Ishikawa (cell line): ENCODE results near the gene ATP9B.

Experiments used
- CEBPB ChIP-seq: IDR thresholded peaks from 2 replicates; pipeline ENCODE4 v1.6.1; 2012
- CREB1 ChIP-seq: IDR thresholded peaks from 2 replicates; pipeline ENCODE4 v1.6.1; 2012; ENCODE audit warnings: low read depth
- EGR1 ChIP-seq: IDR thresholded peaks from 2 replicates; pipeline ENCODE4 v1.6.1; 2012
- EP300 ChIP-seq: IDR thresholded peaks from 2 replicates; pipeline ENCODE4 v1.6.1; 2012; ENCODE audit warnings: borderline replicate concordance
- FOXM1 ChIP-seq: IDR thresholded peaks from 2 replicates; pipeline ENCODE4 v1.6.1; 2012; ENCODE audit warnings: low read depth, borderline replicate concordance
- NFIC ChIP-seq: IDR thresholded peaks from 2 replicates; pipeline ENCODE4 v1.6.1; 2012
- RAD21 ChIP-seq: IDR thresholded peaks from 2 replicates; pipeline ENCODE4 v1.6.1; 2012; ENCODE audit warnings: low read depth
- REST ChIP-seq: IDR thresholded peaks from 2 replicates; pipeline ENCODE4 v1.6.1; 2012; ENCODE audit warnings: low read depth, mild to moderate bottlenecking
- TAF1 ChIP-seq: IDR thresholded peaks from 2 replicates; pipeline ENCODE4 v1.6.1; 2012; ENCODE audit warnings: low read depth, mild to moderate bottlenecking
- TCF12 ChIP-seq: IDR thresholded peaks from 2 replicates; pipeline ENCODE4 v1.6.1; 2012; ENCODE audit warnings: low read depth
- TEAD4 ChIP-seq: IDR thresholded peaks from 2 replicates; pipeline ENCODE4 v1.6.1; 2012
- USF1 ChIP-seq: IDR thresholded peaks from 2 replicates; pipeline ENCODE4 v1.6.1; 2012
- YY1 ChIP-seq: IDR thresholded peaks from 2 replicates; pipeline ENCODE4 v1.6.1; 2012; ENCODE audit warnings: low read depth
- ZBTB7A ChIP-seq: IDR thresholded peaks from 2 replicates; pipeline ENCODE4 v1.6.1; 2012; ENCODE audit warnings: low read depth
- TF ChIP-seq, protein P1 (sequence below): IDR thresholded peaks from 2 replicates; pipeline ENCODE4 v1.6.1; 2012

ATP9B gene

DNA sequence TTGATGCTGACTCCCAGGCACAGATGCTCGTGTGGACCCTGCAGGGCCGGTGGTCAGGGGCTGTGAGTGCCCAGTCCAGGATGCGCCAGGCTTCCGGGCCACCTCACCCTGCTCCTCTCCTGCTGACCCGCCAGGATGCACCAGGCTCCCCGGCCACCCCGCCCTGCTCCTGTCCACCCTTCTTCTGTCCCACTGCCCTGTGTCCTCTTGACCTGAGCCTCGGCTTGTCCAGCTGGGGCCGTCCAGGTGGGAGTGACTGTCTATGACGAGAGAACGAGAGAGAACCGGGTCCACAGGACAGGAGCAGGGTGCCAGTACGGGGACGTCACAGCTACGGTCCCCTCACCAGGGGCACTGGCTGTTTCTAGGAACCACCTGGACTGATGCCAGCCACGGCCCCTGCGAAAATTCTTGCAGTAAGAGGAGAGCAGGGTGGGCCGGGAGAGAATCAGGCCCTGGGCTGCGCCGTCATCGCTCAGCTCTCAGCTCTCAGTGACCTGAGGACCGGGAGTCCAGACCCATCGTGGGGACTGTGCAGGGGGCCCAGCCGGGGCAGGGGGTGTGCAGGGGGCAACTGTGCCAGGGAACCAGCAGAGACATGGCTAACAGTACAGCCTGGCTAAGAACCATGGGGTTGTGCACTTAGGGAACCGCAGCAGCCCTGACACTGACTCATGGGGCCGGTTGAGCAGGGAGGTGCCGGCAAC lies 313.6 kb downstream of the ATP9B start:
- TF ChIP-seq EP300 = no peak
- no peak for TF ChIP-seq USF1

DNA sequence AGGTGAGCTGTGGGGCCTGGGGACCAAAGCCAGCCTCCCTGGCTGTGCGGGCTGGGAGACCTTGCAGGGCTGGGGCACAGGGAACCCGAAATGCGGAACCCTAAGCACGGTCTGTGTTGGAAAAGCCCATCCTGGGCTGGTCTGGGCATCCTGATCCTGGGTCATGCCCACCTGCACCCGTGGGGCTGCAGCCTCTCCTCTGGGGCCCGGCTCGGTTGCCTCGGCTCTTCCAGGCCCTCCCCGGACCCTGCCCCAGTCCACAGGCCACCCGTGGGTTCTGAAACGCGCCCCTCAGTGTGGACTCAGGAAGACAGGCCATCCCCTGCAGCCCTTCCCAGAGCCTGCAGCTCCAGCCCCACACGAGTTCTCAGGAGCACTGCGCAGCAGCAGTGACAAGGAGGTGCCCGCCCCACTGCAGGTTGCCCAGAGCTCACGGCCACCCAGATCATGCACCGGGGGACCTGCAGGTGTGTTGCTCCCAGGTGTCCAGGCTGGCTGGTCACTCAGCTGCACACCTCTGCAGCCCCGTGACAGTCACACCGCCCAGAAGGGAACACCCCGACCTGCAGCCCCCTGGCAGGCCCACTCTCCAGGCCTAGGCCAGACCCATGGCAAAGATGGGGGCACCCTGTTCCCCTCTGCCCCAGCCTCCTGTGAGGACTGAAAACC lies 314.3 kb downstream of the ATP9B start:
- TF ChIP-seq RAD21 = no peak
- no peak for TF ChIP-seq REST
- TF ChIP-seq, protein P1, sequence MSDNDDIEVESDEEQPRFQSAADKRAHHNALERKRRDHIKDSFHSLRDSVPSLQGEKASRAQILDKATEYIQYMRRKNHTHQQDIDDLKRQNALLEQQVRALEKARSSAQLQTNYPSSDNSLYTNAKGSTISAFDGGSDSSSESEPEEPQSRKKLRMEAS = no peak
- no peak for TF ChIP-seq CEBPB
- no peak for TF ChIP-seq TCF12
- TF ChIP-seq EGR1 = no peak
- no peak for TF ChIP-seq FOXM1
- TF ChIP-seq TEAD4 = no peak

- TF ChIP-seq YY1 = no peak
- no peak for TF ChIP-seq EGR1
- TF ChIP-seq TAF1 = no peak
Observed at GRCh38 chr18:79384151-79384807, 315.1 kb downstream of the ATP9B start.

GRCh38 chr18:79384834-79385233 lies 315.6 kb downstream of the ATP9B start:
- no peak for TF ChIP-seq YY1
- TF ChIP-seq FOXM1 = no peak
- TF ChIP-seq TCF12 = no peak

DNA sequence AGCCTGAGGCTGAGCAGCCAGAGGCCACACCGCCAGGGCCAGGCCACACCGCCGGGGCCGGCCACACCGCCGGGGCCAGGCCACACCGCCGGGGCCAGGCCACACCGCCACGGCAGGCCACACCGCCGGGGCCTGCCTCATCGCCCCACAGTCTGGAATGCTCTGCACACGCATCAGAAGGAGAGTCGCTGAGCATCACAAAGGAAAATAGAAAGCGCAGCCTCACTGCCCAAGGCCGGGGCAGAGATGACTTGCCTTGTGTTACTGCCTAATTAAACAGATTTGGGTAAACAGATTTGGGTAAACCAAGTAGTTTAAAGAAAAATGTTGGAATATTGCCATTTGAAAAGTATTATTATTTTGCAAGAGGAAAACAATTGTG lies 316.1 kb downstream of the ATP9B start:
- TF ChIP-seq YY1 = no peak
- TF ChIP-seq ZBTB7A = no peak
- TF ChIP-seq EP300 = no peak

DNA sequence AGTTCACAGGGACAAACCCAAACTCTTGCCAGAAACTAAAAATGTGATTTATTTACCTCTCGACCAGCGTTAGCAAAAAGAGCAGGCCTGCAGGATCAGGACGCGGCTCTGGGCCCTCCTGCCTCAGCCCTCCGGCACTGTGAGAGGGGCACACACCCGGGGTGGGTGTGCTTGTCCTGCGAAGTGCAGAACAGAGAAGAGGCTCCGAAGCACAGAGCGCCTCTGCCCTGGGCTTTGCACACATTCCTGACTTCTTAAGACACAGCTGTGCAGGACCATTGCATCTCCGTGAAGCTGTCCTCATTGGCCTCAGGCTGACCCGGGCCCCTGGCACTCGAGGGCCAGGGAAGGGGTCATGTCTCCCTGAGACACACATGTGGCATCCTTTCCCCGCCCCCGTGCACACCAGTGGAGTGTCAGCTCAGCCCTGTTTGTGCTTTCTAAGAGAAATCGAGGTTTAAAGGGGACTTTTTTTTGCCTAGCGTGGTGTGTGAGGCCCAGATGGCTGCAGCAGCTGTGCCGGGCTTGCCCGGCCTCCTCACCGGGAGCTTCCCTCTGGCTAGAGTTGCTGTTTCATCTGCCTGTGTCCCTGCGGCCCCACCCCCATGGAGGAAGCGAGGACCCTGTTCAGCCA lies 316.6 kb downstream of the ATP9B start:
- no peak for TF ChIP-seq CEBPB
- no peak for TF ChIP-seq CREB1
- no peak for TF ChIP-seq EP300
- TF ChIP-seq TAF1 = no peak
- no peak for TF ChIP-seq USF1
- TF ChIP-seq NFIC = no peak
- TF ChIP-seq EGR1 = no peak
- TF ChIP-seq, protein P1 = no peak

DNA sequence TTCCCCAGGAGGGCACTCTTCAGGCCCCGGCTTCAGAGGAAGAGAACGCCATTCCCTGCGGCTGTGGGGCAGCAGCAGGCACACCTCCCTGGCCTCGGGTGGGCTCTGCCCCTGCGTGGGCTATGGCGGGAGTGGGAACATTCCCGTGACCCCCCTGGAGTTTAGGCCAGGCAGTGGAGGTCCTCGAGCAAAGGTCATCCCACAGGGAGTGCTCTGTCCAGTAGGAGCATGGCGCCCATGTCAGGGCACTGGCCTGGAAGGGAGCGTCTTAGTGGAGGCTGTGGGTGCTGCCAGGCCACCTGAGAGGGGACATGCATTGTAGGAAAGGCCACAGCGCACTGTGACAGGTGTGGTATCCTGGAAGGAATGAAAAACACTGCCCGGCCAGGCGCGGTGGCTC lies 317.4 kb downstream of the ATP9B start:
- TF ChIP-seq EP300 (no peak), FOXM1 (no peak), CEBPB (no peak), RAD21 (no peak), TCF12 (no peak), CREB1 (no peak), TEAD4 (no peak), TAF1 (no peak), REST (no peak), NFIC (no peak), ZBTB7A (no peak), USF1 (no peak), EGR1 (no peak), YY1 (no peak)
- TF ChIP-seq, protein P1 = no peak
